ENCODE results near the gene PRR35. TPM values are rescaled to one million over a fixed set of nuclear protein-coding genes. Genes with fewer than 3 reads are reported as not detected.
A peak's percentile ranks its signal among the peaks of the same experiment; 100 is the strongest.

Gene PRR35
- total and polyA plus RNA-seq, 8 donors = 0.09 to 1.0 (median 0.66) TPM

DNA sequence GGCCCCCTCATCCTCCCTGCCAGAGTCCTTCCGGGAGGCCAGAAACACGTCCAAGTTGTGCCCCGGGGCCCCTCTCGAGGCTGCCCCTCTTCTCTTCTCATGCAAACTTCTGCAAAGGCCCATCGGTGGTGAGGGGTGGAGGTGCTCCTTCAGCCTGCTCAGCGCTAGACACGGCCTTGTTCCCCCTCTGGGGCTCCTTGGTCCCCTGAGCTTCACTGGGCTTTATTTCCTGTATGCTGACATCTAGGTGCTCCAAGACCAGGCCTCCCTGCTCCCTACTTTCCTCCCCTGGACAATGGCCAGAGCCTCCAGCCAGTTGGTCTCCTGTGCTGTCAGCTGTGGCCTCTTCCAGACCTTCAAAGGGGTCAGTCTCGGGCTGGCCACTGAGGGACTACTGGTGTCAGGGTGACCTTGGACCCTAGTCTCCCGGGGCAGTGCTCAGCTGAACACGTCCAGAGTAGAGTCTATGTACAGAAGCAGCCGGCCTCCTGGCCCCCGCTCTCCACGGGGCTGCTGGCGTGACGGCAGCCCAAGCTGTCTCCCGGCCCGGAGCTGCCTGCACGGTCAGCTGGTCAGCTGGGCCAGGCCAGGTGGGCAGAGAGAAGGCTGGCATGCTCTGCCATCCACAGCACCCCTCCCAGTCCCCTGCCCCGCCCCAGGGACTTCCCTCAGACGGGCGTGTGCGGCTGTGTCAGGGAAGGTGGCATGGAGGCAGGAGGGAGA lies 1.7 kb upstream of the PRR35 start:
- ATAC-seq = no peak
- no peaks in the 10 kb centered on the region for H3K9me3 ChIP-seq
- TF ChIP-seq, protein P1, sequence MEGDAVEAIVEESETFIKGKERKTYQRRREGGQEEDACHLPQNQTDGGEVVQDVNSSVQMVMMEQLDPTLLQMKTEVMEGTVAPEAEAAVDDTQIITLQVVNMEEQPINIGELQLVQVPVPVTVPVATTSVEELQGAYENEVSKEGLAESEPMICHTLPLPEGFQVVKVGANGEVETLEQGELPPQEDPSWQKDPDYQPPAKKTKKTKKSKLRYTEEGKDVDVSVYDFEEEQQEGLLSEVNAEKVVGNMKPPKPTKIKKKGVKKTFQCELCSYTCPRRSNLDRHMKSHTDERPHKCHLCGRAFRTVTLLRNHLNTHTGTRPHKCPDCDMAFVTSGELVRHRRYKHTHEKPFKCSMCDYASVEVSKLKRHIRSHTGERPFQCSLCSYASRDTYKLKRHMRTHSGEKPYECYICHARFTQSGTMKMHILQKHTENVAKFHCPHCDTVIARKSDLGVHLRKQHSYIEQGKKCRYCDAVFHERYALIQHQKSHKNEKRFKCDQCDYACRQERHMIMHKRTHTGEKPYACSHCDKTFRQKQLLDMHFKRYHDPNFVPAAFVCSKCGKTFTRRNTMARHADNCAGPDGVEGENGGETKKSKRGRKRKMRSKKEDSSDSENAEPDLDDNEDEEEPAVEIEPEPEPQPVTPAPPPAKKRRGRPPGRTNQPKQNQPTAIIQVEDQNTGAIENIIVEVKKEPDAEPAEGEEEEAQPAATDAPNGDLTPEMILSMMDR (IDR thresholded peaks at IDR 0.05) = no peak
- no peaks in the 10 kb centered on the region for H3K27me3 ChIP-seq
- intact Hi-C loops (cut with DNase I) = no loop called here
- H3K36me3 ChIP-seq = no peaks in the 10 kb centered on the region
- no peak for FAIRE-seq
- no peak for DNase-seq
- H3K4me3 ChIP-seq = no peak overlapping the region
- 59 to 64% methylated on average over 21 to 22 of the region's 22 CpGs for WGBS, 2 donors
- no peaks in the 10 kb centered on the region for H3K4me1 ChIP-seq
- no peak overlapping the region for H3K27ac ChIP-seq

DNA sequence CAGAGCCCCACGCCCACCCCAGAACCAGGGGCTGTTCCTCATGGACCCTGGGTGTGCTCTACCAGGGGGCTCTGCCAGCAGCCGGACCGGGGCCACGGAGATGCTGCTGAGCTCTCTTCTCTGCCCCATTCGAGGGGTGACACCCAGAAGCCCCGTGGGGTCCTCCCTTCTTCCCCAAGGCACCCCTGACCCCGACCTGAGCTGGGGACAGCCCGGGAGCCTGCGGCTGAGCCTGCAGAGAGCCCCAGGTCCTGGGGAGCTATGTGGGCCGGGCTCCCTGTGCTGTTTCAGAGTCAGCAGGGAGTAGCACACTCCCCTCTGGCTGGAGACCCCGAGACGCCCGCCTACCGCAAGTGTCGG lies 1.2 kb upstream of the PRR35 start:
- FAIRE-seq = no peak
- no peak overlapping the region for H3K27ac ChIP-seq
- H3K27me3 ChIP-seq = no peaks in the 10 kb centered on the region
- 82 to 83% methylated on average over 10 to 15 of the region's 15 CpGs for WGBS, 2 donors
- intact Hi-C loops (cut with DNase I) = no loop called here
- no peaks in the 10 kb centered on the region for H3K4me1 ChIP-seq
- H3K9me3 ChIP-seq = no peaks in the 10 kb centered on the region
- H3K4me3 ChIP-seq = no peak overlapping the region
- H3K36me3 ChIP-seq = no peaks in the 10 kb centered on the region
- TF ChIP-seq, protein P1 (IDR thresholded peaks at IDR 0.05) = no peak
- no peak for ATAC-seq
- DNase-seq = no peak

DNA sequence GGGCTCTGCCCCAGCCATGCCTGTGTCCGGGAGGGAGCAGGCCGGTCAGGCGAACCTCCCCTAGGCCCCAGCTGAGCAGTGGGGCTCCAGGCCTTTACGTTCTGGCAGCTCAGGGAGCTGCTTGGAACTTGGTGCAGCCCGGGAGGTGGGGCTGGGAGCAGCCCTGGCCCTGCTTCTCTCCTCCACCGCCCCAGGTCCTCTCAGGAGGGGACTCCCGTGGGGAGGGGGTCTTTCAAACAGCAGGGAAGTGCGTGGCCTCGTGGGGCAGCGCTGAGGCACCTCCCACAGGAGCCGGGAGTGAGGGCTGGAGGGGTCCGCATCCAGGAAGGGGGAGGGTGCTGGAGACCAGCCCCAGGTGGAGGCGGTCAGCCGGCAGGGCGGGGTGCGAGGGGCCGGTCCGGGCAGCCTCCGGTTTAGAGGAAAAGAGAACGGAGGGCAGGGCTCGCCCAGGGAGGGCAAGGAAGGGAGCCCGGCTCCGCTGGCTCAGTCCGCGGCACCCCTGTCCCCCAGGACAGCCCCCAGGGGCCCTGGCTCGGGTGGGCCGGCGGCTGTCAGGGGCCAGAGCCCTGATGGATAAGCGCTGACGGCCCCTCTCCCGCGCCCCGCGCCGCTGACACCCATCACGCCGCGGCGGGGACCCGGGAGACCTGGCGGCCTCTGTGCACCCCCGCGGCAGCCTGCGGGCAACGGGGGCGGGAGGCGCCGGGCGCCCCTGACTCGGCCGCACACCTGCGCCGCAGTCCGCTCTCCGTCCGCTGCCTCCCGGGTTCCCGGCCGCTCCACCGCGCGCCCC lies 587 bp upstream of the PRR35 start:
- no peaks in the 10 kb centered on the region for H3K4me1 ChIP-seq
- DNase-seq (no peak), FAIRE-seq (no peak), ATAC-seq (no peak)
- TF ChIP-seq, protein P1 (IDR thresholded peaks at IDR 0.05) = no peak
- H3K27me3 ChIP-seq = no peaks in the 10 kb centered on the region
- 36 to 62% methylated on average over 15 to 62 of the region's 62 CpGs for WGBS, 2 donors
- intact Hi-C loops (cut with DNase I) = no loop called here
- H3K9me3 ChIP-seq = no peaks in the 10 kb centered on the region
- H3K27ac ChIP-seq = no peak overlapping the region
- H3K4me3 ChIP-seq = no peak overlapping the region
- H3K36me3 ChIP-seq = no peaks in the 10 kb centered on the region

DNA sequence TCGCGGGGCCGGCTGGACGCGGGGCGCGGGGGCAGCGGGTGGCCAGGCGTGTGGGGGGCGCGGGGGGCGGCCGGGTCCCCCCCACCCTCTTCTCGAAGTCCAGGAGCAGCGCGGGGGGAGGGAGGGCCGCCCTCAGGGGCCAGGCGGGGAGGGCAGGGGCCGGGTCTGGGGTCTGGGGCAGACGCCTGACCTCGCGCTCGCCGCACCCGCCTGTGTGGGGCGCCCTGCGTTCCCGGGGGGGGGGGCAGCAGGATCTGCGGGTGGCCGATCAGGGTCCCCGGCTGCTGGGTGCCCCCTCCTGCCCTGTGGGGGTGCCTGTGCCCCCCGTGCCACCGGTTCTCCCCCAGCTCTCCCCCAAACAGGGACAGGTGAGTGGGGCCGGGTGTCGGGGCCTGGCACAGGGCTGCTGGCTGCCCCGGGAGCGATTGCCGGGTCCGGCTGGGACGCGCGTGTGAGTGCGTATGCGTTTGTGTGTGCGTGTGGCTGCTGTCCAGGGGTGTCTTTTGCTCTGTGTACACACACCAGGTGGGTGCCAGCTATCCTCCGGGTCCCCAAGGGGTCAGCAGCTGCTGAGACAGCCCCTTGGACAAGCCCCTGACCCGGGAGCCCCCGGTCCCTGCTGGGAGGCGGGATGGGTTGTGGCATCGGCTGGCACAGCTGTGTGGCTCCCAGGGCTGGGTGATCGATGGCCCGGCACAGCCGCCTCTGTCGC lies 663 bp downstream of the PRR35 start:
- ATAC-seq (peak; percentile 52 to 81 (median 75)), FAIRE-seq (no peak), DNase-seq (peak in 4 of 6 donors; percentile 58 to 78 (median 74))
- H3K9me3 ChIP-seq = no peaks in the 10 kb centered on the region
- TF ChIP-seq, protein P1 (IDR thresholded peaks at IDR 0.05) = no peak
- no peaks in the 10 kb centered on the region for H3K36me3 ChIP-seq
- H3K4me3 ChIP-seq = peak overlapping the region in 3 of 4 donors; percentile 12 to 48 (median 39)
- no peak overlapping the region for H3K27ac ChIP-seq
- H3K4me1 ChIP-seq = no peaks in the 10 kb centered on the region
- H3K27me3 ChIP-seq = no peaks in the 10 kb centered on the region
- 2 to 3% methylated on average over 42 to 51 of the region's 54 CpGs for WGBS, 2 donors
- intact Hi-C loops (cut with DNase I) = no loop called here
